H9 (cell line): Measurements from ENCODE around the gene EPHA2. TPM values are rescaled to one million over a fixed set of nuclear protein-coding genes. Genes with fewer than 3 reads are reported as not detected.

Source experiments
- DNase-seq: peaks from one replicate; pipeline ENCODE4 v3.0.0-alpha.2; 2017
- H2AFZ ChIP-seq: one replicate; pipeline ENCODE4 v1.6.1; 2013; ENCODE audit warnings: mild to moderate bottlenecking, low read length, control low read depth, moderate library complexity
- H2AK5ac ChIP-seq: 2 replicates; pipeline ENCODE4 v1.6.1; 2013; ENCODE audit warnings: low read length, control low read depth, mixed read lengths; ENCODE audit not compliant: insufficient read length
- H2BK120ac ChIP-seq: one replicate; pipeline ENCODE4 v1.6.1; 2013; ENCODE audit warnings: low read depth, mild to moderate bottlenecking, low read length, control low read depth, inconsistent platforms; ENCODE audit not compliant: poor library complexity, severe bottlenecking
- H2BK12ac ChIP-seq: 2 replicates; pipeline ENCODE4 v1.6.1; 2013; ENCODE audit warnings: low read length, control low read depth, mixed read lengths, low read depth; ENCODE audit not compliant: insufficient read length
- H2BK15ac ChIP-seq: 2 replicates; pipeline ENCODE4 v1.6.1; 2013; ENCODE audit warnings: low read depth, low read length, control low read depth
- H2BK20ac ChIP-seq: one replicate; pipeline ENCODE4 v1.6.1; 2013; ENCODE audit warnings: low read depth, mild to moderate bottlenecking, low read length, control low read depth, inconsistent platforms; ENCODE audit not compliant: poor library complexity, severe bottlenecking
- H2BK5ac ChIP-seq: 2 replicates; pipeline ENCODE4 v1.6.1; 2013; ENCODE audit warnings: low read length, control low read depth, mixed read lengths; ENCODE audit not compliant: insufficient read length
- H3K14ac ChIP-seq: 2 replicates; pipeline ENCODE4 v1.6.1; 2013; ENCODE audit warnings: low read length, control low read depth; ENCODE audit not compliant: insufficient read depth
- H3K18ac ChIP-seq: 2 replicates; pipeline ENCODE4 v1.6.1; 2013; ENCODE audit warnings: low read depth, mild to moderate bottlenecking, mixed read lengths, low read length, control low read depth; ENCODE audit not compliant: insufficient read length
- H3K23ac ChIP-seq: 2 replicates; pipeline ENCODE4 v1.6.1; 2013; ENCODE audit warnings: low read length, control low read depth, mixed read lengths, low read depth; ENCODE audit not compliant: insufficient read length
- H3K23me2 ChIP-seq: 2 replicates; pipeline ENCODE4 v1.6.1; 2013; ENCODE audit warnings: low read depth, mild to moderate bottlenecking, mixed read lengths, low read length, control low read depth; ENCODE audit not compliant: insufficient read length, poor library complexity, severe bottlenecking
- H3K27ac ChIP-seq: 2 replicates; pipeline ENCODE4 v1.5.1; 2013; ENCODE audit warnings: low read length, control low read depth, mixed read lengths, low read depth; ENCODE audit not compliant: insufficient read length
- H3K27me3 ChIP-seq: 2 replicates; pipeline ENCODE4 v1.6.1; 2013; ENCODE audit warnings: low read length, control low read depth, inconsistent platforms; ENCODE audit not compliant: insufficient read depth
- H3K4ac ChIP-seq: 2 replicates; pipeline ENCODE4 v1.6.1; 2013; ENCODE audit warnings: low read depth, mild to moderate bottlenecking, control low read depth, inconsistent platforms, low read length, moderate library complexity
- H3K4me1 ChIP-seq: 2 replicates; pipeline ENCODE4 v1.6.1; 2013; ENCODE audit warnings: low read length, control low read depth, inconsistent platforms; ENCODE audit not compliant: insufficient read depth
- H3K4me2 ChIP-seq: 2 replicates; pipeline ENCODE4 v1.6.1; 2013; ENCODE audit warnings: low read length, control low read depth, mixed read lengths; ENCODE audit not compliant: insufficient read length, insufficient read depth
- H3K56ac ChIP-seq: 2 replicates; pipeline ENCODE4 v1.6.1; 2013; ENCODE audit warnings: low read depth, mild to moderate bottlenecking, mixed read lengths, low read length, control low read depth; ENCODE audit not compliant: insufficient read length
- H3K79me1 ChIP-seq: 2 replicates; pipeline ENCODE4 v1.6.1; 2013; ENCODE audit warnings: low read depth, mild to moderate bottlenecking, moderate library complexity, low read length, control low read depth, inconsistent platforms; ENCODE audit not compliant: insufficient read depth, poor library complexity, severe bottlenecking
- H3K79me2 ChIP-seq: 2 replicates; pipeline ENCODE4 v1.6.1; 2013; ENCODE audit warnings: low read length, control low read depth, inconsistent platforms; ENCODE audit not compliant: insufficient read depth
- H3K9ac ChIP-seq: 2 replicates; pipeline ENCODE4 v1.6.1; 2013; ENCODE audit warnings: low read length, control low read depth, mixed read lengths; ENCODE audit not compliant: insufficient read length; ENCODE audit errors: extremely low read depth
- H3K9me3 ChIP-seq: one replicate; pipeline ENCODE4 v1.6.1; 2013; ENCODE audit warnings: low read depth, low read length, inconsistent platforms; ENCODE audit not compliant: control insufficient read depth
- H3T11ph ChIP-seq: one replicate; pipeline ENCODE4 v1.6.1; 2013; ENCODE audit warnings: mild to moderate bottlenecking, low read length, control low read depth, inconsistent platforms
- H4K20me1 ChIP-seq: one replicate; pipeline ENCODE4 v1.6.1; 2013; ENCODE audit not compliant: control insufficient read depth, insufficient read length, insufficient read depth
- H4K5ac ChIP-seq: 2 replicates; pipeline ENCODE4 v1.6.1; 2013; ENCODE audit warnings: low read depth, mild to moderate bottlenecking, mixed read lengths, low read length, control low read depth; ENCODE audit not compliant: insufficient read length
- H4K8ac ChIP-seq: replicated peaks from 2 replicates; pipeline ENCODE4 v1.6.1; 2013; ENCODE audit warnings: low read length, control low read depth, mixed read lengths, low read depth; ENCODE audit not compliant: insufficient read length
- H4K91ac ChIP-seq: 2 replicates; pipeline ENCODE4 v1.6.1; 2013; ENCODE audit warnings: low read depth, mild to moderate bottlenecking, moderate library complexity, mixed read lengths, low read length, control low read depth; ENCODE audit not compliant: insufficient read length
- H3K27ac Mint-ChIP-seq, 3 experiments: 2 replicates in 2 of 3; 3 replicates in 1 of 3; pipeline ENCODE4 v1.8.0; 2020 to 2021; ENCODE audit warnings: mixed read lengths in 3 of 3, mild to moderate bottlenecking in 1 of 3, moderate library complexity in 1 of 3
- H3K27me3 Mint-ChIP-seq: 2 replicates; pipeline ENCODE4 v1.8.0; 2021; ENCODE audit warnings: low read depth, mild to moderate bottlenecking, moderate library complexity, mixed read lengths
- H3K36me3 Mint-ChIP-seq, 3 experiments: 2 replicates in 2 of 3; 3 replicates in 1 of 3; pipeline ENCODE4 v1.8.0; 2020 to 2021; ENCODE audit warnings: low read depth in 3 of 3, mixed read lengths in 3 of 3; ENCODE audit not compliant: insufficient read depth in 1 of 3
- H3K4me1 Mint-ChIP-seq, 2 experiments: 2 replicates each; pipeline ENCODE4 v1.8.0; 2020; ENCODE audit warnings: mixed read lengths in 2 of 2
- H3K4me3 Mint-ChIP-seq, 2 experiments: 2 replicates in 1 of 2; 3 replicates in 1 of 2; pipeline ENCODE4 v1.8.0; 2020 to 2021; ENCODE audit warnings: mild to moderate bottlenecking in 2 of 2, mixed read lengths in 2 of 2, moderate library complexity in 1 of 2
- H3K9me3 Mint-ChIP-seq, 2 experiments: 2 replicates in 1 of 2; 3 replicates in 1 of 2; pipeline ENCODE4 v1.8.0; 2020; ENCODE audit warnings: mild to moderate bottlenecking in 2 of 2, mixed read lengths in 2 of 2, moderate library complexity in 1 of 2
- CTCF ChIP-seq: fragments of 200-600 bp; sonication (generic); conservative IDR thresholded peaks from 3 replicates; pipeline ENCODE4 v1.8.0; 2021; ENCODE audit warnings: antibody characterized with exemption, mild to moderate bottlenecking
- WGBS: extraction: QIAGEN DNeasy Blood & Tissue Kit; methylation state at CpG from one replicate; pipeline ENCODE4 v1.1.7; 2013; ENCODE audit warnings: missing lambda C conversion rate, low lambda C conversion rate, mixed read lengths; ENCODE audit not compliant: insufficient read length; ENCODE audit errors: extremely low coverage; 5-methylcytosine and 5-hydroxymethylcytosine counted together
- total RNA-seq: library from RNA; stranded (reverse); gene quantifications from 2 replicates; pipeline ENCODE4 v1.2.1, GENCODE V29; 2021

Gene EPHA2
- total RNA-seq, 1 experiment from 2014 or later: 33.1 TPM

- H4K91ac ChIP-seq: no peak overlapping the region
- H3K27me3 ChIP-seq: no peaks in the 10 kb centered on the region
- no peak overlapping the region for H3K27ac ChIP-seq
- H3K9ac ChIP-seq: no peak overlapping the region
- H2BK5ac ChIP-seq: no peak overlapping the region
- no peak overlapping the region for H2BK20ac ChIP-seq
- no peaks in the 10 kb centered on the region for H3K9me3 ChIP-seq
- no peaks in the 10 kb centered on the region for H3K79me2 ChIP-seq
- H4K5ac ChIP-seq: no peak overlapping the region
- no peaks in the 10 kb centered on the region for H3K4me1 ChIP-seq
- no CpG with 5 or more reads among the region's 5 CpGs for WGBS
- DNase-seq: no peak
- H4K8ac ChIP-seq: no peak overlapping the region
- H3K18ac ChIP-seq: no peak overlapping the region
- H3K56ac ChIP-seq: no peak overlapping the region
- H2BK12ac ChIP-seq: no peak overlapping the region
- no peak overlapping the region for H2AK5ac ChIP-seq
- H3K4me2 ChIP-seq: no peak overlapping the region
- Mint-ChIP-seq H3K36me3 (no peaks in the 10 kb centered on the region), H3K4me3 (no peak overlapping the region), H3K9me3 (no peaks in the 10 kb centered on the region), H3K27ac (no peak overlapping the region), H3K4me1 (peaks cover 12 to 16% of the 10 kb centered on the region in 2 experiments), H3K27me3 (peaks cover 3% of the 10 kb centered on the region)
- H3K14ac ChIP-seq: no peak overlapping the region
- H3K4ac ChIP-seq: no peak overlapping the region
- no peak overlapping the region for H3T11ph ChIP-seq
- H4K20me1 ChIP-seq: no peaks in the 10 kb centered on the region
- H2BK120ac ChIP-seq: no peak overlapping the region
- no peak overlapping the region for H2AFZ ChIP-seq
- no peaks in the 10 kb centered on the region for H3K23me2 ChIP-seq
- TF ChIP-seq CTCF: no peak
- H3K23ac ChIP-seq: no peak overlapping the region
- no peak overlapping the region for H2BK15ac ChIP-seq
- H3K79me1 ChIP-seq: no peaks in the 10 kb centered on the region
Measured at GRCh38 chr1:16083486-16083885, 72.4 kb downstream of the EPHA2 start.
